GM21576 (cell line): ENCODE measurements around the gene LARGE2.

ENCODE experiments used
- ATAC-seq: cut with Tn5 transposase; IDR thresholded peaks from one replicate; pipeline ENCODE4 v1.9.1; 2021; ENCODE audit warnings: mild to moderate bottlenecking, moderate library complexity; ENCODE audit not compliant: unreplicated experiment

The LARGE2 gene

DNA sequence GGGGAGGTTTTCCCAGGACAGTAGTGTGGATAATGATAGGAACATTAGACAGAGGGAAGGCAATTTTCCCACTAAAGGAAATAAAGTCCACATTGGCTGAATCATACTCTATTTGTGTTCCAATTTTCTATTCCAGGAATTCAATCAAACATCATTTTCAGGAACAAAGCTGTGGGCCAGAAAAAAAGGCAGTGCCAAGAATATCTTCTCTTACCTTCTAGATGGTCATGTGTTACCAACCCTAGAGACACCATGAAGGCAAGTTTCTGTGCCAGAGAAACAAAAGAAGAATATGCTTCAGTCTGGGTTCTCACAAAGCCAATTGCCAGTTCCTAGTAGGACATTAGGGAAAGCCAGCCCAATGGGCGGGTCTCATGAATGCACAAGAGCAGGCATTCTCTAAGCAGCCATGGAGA is 27.5 kb downstream of the LARGE2 start:
- ATAC-seq, result no peak

- ATAC-seq, result no peak
Observed at GRCh38 chr11:45959851-45960250, 37.4 kb downstream of the LARGE2 start.

- ATAC-seq, result no peak
Observed at GRCh38 chr11:45960387-45961095, 38.1 kb downstream of the LARGE2 start.

DNA sequence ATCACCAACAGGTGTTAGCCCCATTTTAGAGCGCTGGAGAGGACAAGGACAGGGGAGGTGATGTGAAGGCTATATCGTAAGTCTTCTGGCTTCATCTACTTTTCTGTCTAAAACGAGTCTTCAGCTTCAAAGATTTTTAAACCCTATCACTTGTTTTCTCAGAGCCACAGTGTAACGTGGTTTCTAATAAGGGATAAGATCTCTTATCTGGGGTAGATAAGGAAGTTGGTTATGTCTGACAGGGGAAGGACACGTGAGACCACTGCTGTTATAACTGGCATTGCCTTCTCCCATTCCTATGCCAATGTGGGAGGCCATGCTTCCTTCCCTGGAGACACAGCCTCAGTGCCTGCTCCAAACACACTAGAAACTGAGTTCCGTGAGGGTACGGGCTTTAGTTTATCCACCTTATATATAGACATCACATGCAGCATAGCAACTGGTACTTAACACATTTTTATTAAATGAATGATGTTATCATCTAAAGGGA is 39.3 kb downstream of the LARGE2 start:
- ATAC-seq, result no peak

- peak; percentile 73 for ATAC-seq
Observed at GRCh38 chr11:45964911-45965389, 42.5 kb downstream of the LARGE2 start.

GRCh38 chr11:45967506-45967905 is 45.0 kb downstream of the LARGE2 start:
- no peak for ATAC-seq

GRCh38 chr11:45968901-45969300 is 46.4 kb downstream of the LARGE2 start:
- no peak for ATAC-seq

DNA sequence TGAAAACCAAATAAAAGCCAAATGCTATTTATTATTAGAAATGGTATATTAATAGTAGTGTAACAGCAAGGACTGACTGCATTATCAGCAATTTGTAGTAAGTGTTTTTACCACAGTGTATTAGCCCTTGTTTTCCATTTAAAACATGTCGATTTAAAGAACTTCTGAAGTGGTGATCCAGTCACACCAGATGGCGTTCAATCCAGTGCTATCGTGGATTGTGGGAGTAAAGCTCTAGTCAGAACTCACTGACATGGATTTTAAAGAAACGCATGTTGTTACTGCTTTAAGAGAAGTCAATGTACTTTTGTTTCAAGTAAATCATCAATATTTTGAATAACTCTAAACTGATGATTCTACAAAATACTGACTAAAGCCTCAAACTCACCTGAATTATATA is 51.1 kb downstream of the LARGE2 start:
- ATAC-seq, result no peak

DNA sequence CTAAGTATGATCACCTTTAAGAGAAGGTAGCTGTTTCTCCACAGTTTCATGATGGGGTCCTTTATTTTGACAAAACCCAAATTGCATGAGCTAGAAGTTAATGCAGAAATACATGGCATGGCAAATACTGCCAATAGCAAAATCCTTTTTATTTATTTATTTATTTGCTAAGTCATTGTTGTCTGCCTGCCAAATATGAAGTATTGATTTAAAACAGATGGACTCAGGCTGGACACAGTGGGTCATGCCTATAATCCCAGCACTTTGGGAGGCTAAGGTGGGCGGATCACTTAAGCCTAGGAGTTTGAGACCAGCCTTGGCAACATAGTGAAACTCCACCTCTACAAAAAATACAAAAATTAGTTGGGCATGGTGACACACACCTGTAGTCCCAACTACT is 52.4 kb downstream of the LARGE2 start:
- no peak for ATAC-seq
